Right lobe of liver (tissue), 4 donors: ENCODE measurements around the gene PRKCI.
"Not testable (repeated sequence)": the region's sequence is repeated elsewhere in the genome, so short reads cannot be mapped to it uniquely, and the experiment has no call there.

Experiments
- CTCF ChIP-seq, 4 donors: fragments of 200-600 bp in 3 of 4; fragments of 450-650 bp in 1 of 4; IDR thresholded peaks; one replicate each; pipeline versions ENCODE4 v1.5.1 to v1.8.0; 2016 to 2022; ENCODE audit warnings: antibody characterized with exemption in 4 of 4, mild to moderate bottlenecking in 2 of 4
- POLR2A ChIP-seq: fragments of 450-650 bp; IDR thresholded peaks from one replicate; pipeline ENCODE4 v1.6.1; 2017; ENCODE audit warnings: antibody characterized with exemption, mild to moderate bottlenecking
- donor health status: DM: no; HTN: no; CAD: no.
- donor health status: DM: no; HTN: no; CAD: no.
- donor health status: DM: no; HTN: yes; CAD: no.

- not testable (repeated sequence) for TF ChIP-seq CTCF (IDR thresholded peaks at IDR 0.05); POLR2A
Observed at GRCh38 chr3:170342273-170342672, 120.0 kb downstream of the PRKCI start.
